ELR (cell line): Measurements from ENCODE around the gene SMIM24.
"Not testable (repeated sequence)": the region's sequence is repeated elsewhere in the genome, so short reads cannot be mapped to it uniquely, and the experiment has no call there.

Experiments used
- DNase-seq: peaks from one replicate; pipeline ENCODE4 v3.0.0-alpha.2; 2015; ENCODE audit warnings: low read depth

The SMIM24 gene

GRCh38 chr19:3455960-3456601, 24.2 kb downstream of the SMIM24 start:
- no peak for DNase-seq

DNA sequence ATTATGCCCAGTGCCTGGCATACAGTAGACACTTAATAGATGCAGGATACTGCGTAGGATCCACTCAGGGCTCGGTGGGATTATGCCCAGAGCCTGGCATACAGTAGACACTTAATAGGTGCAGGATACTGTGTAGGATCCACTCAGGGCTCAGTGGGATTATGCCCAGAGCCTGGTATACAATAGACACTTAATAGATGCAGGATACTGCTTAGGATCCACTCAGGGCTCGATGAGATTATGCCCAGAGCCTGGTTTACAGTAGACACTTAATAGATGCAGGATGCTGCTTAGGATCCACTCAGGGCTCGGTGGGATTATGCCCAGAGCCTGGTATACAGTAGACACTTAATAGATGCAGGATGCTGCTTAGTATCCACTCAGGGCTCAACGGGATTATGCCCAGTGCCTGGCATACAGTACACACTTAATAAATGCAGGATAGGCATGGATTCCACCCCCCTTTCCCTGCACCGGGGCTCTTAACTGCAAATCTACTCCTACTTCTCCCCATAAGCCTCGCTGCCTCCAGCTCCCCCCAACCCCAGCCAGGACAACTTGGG, 24.9 kb downstream of the SMIM24 start:
- DNase-seq, result no peak

GRCh38 chr19:3454656-3455392, 25.5 kb downstream of the SMIM24 start:
- DNase-seq, result no peak

- DNase-seq, result no peak
These were observed 26.5 kb downstream of the SMIM24 start for GRCh38 chr19:3453840-3454239.

DNA sequence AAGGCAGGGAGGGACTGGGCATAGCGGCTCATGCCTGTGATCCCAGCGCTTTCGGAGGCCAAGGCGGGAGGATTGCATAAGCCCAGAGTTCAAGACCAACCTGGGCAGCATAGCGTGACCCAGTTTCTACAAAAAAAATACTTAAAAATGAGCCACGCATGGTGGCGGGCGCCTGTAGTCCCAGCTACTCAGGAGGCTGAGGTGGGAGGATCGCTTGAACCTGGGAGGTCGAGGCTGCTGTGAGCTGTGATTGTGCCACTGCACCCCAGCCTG, 27.4 kb downstream of the SMIM24 start:
- DNase-seq, result not testable (repeated sequence)

DNA sequence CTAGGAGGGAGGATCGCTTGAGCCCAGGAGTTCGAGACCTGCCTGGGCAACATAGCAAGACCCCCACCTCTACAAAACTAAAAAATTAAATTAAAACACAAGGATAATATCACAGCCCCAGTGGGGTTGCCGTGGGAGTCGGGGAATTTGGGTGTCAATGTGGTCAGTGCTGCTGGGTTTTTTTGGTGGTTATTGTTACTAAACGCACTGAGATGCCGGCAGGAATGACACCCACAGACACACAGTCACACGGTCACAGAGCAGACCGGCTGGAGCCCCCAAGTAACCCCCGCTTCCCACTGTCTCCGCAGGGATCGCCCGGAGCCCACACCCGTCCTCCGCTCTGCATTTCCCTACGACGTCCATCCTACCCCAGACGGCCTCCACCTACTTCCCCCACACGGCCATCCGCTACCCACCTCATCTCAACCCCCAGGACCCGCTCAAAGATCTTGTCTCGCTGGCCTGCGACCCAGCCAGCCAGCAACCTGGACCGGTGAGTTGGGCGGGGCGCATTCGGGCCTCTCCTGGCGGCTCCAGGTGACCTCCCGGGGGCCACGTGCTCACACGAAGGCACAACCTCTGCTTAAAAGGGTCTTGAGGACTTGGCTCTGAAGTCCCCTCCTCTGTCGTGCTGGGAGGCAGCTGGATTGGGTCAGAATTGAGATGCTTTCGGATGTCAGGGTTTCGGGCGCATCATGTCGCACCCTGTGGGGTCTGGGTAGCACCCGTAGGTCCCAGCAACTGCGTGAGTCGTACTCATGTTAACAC, 28.0 kb downstream of the SMIM24 start:
- no peak for DNase-seq

DNA sequence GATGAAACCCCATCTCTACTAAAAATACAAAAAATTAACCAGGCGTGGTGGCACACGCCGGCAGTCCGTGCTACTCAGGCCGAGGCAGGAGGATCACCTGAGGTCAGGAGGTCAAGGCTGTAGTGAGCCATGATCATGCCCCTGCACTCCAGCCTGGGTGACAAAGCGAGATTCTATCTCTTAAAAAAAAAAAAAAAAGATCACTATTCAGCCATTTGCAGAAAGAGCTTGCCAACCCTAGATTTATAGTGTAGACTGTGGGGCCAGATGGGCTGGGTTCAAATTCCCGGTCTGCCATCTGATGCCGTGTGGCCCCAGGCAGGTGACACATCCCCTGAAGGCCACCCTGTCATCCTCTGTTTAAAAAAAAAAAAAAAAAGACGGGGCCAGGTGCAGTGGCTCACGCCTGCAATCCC, 28.9 kb downstream of the SMIM24 start:
- DNase-seq, result peak; percentile 38

DNA sequence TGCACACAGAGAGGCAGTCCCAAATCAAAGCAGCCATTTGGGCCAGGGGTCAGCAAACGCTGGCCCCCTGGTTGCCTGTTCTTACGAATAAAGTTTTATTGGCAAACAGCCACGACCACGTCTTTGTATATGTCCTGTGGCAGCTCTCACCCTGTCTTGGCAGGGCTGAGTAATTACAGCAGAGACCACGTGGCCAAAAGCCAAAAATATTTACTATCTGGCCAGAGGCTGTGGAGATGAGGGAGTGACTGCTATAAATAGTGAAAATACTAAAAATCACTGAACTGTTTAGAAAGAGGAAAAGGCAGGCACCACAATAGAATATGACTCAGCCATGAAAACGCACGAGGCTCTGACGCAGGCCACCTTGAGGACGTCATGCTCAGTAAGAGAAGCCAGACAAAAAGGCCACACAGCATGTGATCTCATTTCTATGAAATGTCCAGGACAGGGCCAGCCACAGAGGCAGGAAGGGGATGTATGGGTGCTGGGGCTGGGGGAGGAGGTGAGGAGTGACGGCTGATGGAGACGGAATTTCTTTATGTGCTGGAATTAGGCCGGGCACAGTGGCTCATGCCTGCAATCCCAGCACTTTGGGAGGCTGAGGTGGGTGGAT, 29.4 kb downstream of the SMIM24 start:
- peak; percentile 100 for DNase-seq

- no peak for DNase-seq
These were observed 31.6 kb downstream of the SMIM24 start for GRCh38 chr19:3448616-3449334.

- DNase-seq, result not testable (repeated sequence)
These were observed 33.7 kb downstream of the SMIM24 start for GRCh38 chr19:3446657-3447056.

DNA sequence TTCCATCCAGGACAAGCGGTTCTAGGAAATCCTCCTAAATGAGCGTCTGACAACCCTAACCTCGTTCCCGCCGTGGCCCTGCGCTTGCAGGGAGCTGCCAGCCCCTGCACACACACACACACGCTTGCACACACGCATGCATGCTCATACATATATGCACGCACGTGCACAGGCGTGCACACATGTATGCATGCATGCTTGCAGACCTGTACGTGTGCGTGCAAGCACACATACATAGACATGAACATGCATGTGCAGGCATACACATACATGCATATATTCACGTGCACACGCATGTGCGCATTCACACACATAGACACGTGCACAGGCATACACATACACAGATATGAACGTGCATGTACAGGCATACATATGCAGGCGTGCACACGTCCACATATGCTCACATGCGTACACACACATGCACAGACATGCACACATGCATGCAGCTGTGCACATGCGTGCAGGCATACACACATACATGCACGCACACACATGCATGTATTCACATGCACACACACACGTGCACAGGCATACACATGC, 35.6 kb downstream of the SMIM24 start:
- no peak for DNase-seq

DNA sequence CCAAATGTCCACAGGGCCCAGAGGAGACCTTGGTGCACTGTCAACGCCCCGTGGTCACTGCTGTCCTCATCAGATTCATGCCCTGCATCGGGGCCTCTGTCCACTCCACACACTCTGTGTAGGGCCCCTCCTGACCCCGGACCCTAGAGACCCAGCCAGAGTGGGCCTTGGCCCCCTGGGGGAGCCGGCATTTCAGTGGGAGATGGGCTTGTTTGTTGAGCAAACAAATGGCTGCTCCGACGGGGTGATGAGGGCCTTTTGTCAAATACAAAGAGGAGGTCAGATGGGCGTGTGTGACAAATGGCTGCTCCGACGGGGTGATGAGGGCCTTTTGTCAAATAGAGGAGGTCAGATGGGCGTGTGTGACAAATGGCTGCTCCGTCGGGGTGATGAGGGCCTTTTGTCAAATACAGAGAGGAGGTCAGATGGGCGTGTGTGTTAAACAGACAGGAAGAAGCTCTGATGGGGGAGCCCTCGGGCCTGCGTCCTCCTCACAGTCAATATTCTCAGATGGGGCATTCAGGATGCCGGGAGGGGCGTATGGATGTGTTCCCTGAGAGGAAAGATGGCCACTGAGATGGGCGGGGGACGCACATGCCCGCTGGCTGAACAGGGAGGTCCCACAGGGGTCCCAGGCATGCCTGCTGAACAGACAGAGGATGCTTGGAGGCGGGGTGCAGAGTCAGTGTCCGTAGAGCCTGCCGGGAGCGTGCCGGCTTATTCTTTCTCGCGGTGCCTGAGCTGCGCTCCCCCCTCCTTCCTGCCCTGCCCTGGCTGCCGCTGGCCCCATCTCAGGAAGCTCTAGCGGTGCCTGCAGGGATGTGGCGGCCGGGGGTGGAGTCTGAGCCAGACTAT, 36.3 kb downstream of the SMIM24 start:
- no peak for DNase-seq

DNA sequence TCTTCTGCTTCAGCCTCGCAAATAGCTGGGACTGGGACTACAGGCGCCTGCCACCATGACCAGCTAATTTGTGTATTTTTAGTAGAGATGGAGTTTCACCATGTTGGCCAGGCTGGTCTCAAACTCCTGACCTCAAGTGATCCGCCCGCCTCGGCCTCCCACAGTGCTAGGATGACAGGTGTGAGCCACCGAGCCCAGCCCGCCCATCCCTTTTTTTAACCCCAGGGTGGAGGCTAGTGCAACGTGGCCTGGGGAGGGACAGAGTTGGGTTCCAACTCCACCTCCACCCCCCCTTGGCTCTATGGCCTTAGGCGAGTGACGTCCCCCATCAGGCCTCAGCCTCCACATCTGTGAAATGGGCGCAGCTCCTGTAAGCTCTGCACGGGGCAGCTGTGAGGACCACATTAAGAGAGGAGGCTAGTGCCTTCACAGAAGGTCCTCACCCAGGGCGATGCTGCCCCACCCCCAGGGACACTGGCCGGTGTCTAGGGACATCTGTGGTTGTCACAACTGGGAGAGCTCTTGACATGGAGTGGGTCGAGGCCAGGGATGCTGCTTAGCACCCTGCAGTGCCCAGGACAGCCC, 37.7 kb downstream of the SMIM24 start:
- DNase-seq, result no peak

- DNase-seq, result no peak
These were observed 38.4 kb downstream of the SMIM24 start for GRCh38 chr19:3441986-3442329.

- DNase-seq, result no peak
These were observed 39.0 kb downstream of the SMIM24 start for GRCh38 chr19:3441089-3441985.

- DNase-seq, result peak; percentile 57
These were observed 40.2 kb downstream of the SMIM24 start for GRCh38 chr19:3440082-3440481.

DNA sequence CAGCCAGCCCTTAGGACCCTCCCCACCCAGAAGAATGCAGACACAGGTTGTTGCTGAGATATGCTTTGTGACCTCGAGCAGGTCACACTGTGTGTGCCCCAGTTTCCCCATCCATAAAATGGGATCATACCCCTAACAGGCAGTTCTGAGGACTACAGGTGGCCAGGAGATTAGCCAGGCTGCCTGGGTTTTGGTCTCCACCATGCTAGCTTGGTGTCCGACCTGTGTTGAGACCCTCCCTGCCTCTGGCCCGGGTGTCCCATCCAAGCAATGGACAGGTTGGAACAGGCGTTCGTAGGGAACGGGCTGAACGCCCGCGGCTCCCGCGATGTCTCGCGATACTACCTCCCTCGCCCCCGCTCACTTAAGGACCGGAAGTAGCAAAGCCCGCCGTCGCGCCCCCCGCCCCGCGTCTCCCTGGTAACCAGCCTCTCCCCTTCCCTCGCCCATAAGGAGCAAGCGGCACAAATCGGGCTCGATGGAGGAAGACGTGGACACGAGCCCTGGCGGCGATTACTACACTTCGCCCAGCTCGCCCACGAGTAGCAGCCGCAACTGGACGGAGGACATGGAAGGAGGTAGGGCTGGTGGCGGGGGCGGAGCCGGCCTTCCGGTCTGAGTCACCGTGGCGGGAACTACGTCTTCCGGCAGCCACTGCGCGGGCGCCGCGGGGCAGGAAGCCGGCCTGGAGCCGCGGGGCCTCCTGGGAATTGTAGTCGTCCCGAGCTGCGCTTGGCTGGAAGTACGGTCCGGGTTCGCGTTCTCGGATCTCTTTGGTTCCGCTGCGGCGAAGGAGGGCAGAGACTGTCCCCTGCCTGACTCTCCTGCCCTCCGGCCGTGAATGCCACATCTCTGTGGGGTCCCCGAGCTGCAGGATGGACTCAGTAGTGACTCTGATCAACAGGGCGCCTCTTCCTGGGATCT, 45.4 kb downstream of the SMIM24 start:
- peak; percentile 98 for DNase-seq
